ENCODE data around the gene DOK6. TPM values are rescaled to one million over a fixed set of nuclear protein-coding genes. Genes with fewer than 3 reads are reported as not detected.

Gene DOK6
- total and polyA plus RNA-seq, 5 experiments from 2014 or later = 0.02 to 0.12 (median 0.06) TPM; not detected in 2

DNA sequence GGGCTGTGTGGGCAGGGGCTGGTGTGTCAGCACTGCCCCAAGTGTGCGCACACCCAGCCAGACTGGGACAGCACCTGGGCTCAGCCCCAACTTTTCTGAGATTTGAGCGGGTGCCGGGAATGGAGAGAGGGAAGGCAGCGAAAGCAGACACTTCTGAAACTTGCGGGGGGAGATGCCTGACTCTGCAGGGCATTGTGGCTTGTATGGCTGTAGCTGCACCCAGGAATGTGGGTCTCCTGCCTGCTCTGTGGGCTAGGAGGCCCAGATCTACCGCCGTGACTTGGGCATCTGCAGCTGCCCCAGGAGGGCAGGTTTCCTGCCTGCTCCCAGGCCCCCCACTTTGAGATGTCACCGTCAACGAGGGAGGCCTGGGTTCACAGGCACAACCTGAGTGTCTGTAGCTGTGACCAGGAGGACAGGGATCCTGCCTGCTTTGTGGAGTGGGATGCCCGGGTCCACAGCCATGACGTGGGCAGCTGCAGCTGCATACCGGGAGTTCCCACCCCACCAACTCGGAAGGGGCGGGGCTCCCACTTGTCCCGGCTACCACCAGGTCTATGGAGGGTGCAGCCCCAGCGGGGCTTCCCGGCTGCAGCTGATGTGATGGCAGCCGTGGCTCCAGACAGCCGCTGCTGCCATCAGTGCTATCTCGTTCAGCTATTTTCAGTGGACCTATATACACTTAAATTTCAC is 95.3 kb downstream of the DOK6 start:
- ATAC-seq = no peak
- DNase-seq = no peak
- peaks cover 0 to 4% (median 0%) of the 10 kb centered on the region in 9 donors for H3K9me3 Mint-ChIP-seq
- H3K4me1 Mint-ChIP-seq = no peaks in the 10 kb centered on the region
- no peak overlapping the region for H3K4me3 Mint-ChIP-seq
- peaks cover 0 to 4% (median 2%) of the 10 kb centered on the region in 3 donors for H3K36me3 Mint-ChIP-seq
- no peak overlapping the region for H3K27ac Mint-ChIP-seq
- POLR2A ChIA-PET = no interaction called here
- peaks cover 0 to 6% (median 1%) of the 10 kb centered on the region in 5 donors for H3K27me3 Mint-ChIP-seq

DNA sequence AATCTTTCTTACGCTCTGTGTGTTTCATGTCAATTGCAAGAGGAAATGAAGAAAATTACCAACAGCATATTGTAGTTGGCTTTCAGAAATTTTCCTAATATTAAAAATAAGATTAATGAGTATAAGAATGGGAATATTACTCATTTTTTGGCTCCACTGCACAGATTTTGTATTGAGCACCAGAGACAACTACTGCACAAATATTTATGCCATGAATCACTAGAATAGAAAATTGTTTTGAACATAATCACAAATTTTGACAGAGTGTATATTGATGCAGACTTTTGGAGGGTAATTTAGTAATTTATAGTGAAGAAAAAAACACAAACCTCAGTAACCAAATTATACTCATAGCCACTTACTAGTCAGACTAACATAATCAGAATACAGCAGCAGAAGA is 118.3 kb downstream of the DOK6 start:
- POLR2A ChIA-PET = no interaction called here
- Mint-ChIP-seq H3K36me3 (no peaks in the 10 kb centered on the region), H3K27ac (no peak overlapping the region), H3K9me3 (no peaks in the 10 kb centered on the region), H3K4me1 (no peaks in the 10 kb centered on the region), H3K27me3 (peaks cover 0 to 1% (median 1%) of the 10 kb centered on the region in 5 donors), H3K4me3 (no peak overlapping the region)
- DNase-seq (no peak), ATAC-seq (no peak)

DNA sequence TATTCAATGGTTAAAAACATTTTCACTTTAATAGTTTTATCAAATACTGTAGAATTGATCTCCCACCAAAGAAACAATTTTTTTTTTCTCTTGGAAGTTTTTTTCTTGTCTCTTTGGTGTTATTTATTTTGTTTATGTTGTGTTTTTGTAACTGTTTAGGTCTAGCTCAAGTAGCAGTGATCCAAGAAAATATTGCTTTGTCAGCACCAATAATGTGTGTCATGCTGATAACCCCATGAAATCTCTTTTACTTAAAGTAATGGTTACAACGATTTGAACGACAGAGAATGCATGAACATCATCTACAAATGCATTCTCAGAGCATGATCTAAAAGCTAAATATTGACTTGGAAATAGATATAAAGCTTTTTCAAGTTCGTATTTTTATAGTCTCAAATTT is 122.9 kb downstream of the DOK6 start:
- no peak for DNase-seq
- Mint-ChIP-seq H3K27ac (no peak overlapping the region), H3K9me3 (no peaks in the 10 kb centered on the region), H3K4me1 (no peaks in the 10 kb centered on the region), H3K36me3 (no peaks in the 10 kb centered on the region), H3K27me3 (peaks cover 0 to 6% (median 0%) of the 10 kb centered on the region in 5 donors), H3K4me3 (no peak overlapping the region)
- ATAC-seq = no peak
- POLR2A ChIA-PET = no interaction called here

DNA sequence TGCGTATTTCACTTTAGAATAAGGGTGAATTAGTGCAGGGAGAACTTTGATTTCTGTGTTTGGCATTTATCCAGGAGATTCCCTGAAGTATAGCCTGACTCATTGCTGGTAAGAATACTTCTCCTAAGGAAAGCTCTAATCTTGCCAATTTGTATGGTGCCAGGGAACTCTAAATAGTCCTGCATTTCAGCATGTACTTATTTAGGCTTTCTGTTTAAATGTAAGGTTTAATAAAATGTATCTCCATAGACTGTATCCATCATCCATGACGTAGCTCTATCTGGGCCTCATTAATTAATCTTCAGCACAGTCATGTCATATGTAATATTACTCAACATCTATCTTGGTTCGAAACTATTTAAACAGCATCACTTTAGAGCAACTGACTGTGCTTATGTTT is 127.7 kb downstream of the DOK6 start:
- POLR2A ChIA-PET = no interaction called here
- peaks cover 0 to 3% (median 0%) of the 10 kb centered on the region in 9 donors for H3K9me3 Mint-ChIP-seq
- H3K36me3 Mint-ChIP-seq = no peaks in the 10 kb centered on the region
- no peaks in the 10 kb centered on the region for H3K4me1 Mint-ChIP-seq
- no peak overlapping the region for H3K27ac Mint-ChIP-seq
- peaks cover 0 to 6% (median 0%) of the 10 kb centered on the region in 5 donors for H3K27me3 Mint-ChIP-seq
- no peak for ATAC-seq
- no peak overlapping the region for H3K4me3 Mint-ChIP-seq
- DNase-seq = no peak

DNA sequence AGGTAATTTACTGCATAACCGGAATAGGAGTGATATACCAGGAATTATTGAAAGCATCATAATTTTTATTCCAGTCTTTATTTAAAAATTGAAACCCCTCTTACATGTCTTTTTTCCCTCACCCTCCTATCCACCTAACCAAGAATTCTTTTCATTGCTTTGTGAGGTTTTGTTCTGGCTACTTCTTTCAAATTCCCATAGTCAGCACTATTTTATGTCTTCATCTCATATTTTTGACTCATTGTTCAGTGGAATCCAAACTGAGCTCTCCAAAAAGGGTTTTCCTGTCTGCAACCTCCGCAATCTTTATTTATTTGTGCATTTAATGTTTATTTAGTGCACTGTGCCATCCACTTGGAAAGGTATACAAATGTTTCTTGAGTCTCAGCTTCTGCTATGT is 128.5 kb downstream of the DOK6 start:
- H3K27me3 Mint-ChIP-seq = peaks cover 0 to 6% (median 0%) of the 10 kb centered on the region in 5 donors
- no peaks in the 10 kb centered on the region for H3K4me1 Mint-ChIP-seq
- DNase-seq (no peak), ATAC-seq (no peak)
- no peaks in the 10 kb centered on the region for H3K36me3 Mint-ChIP-seq
- no peak overlapping the region for H3K27ac Mint-ChIP-seq
- POLR2A ChIA-PET = no interaction called here
- H3K9me3 Mint-ChIP-seq = peaks cover 0 to 3% (median 0%) of the 10 kb centered on the region in 9 donors
- H3K4me3 Mint-ChIP-seq = no peak overlapping the region

DNA sequence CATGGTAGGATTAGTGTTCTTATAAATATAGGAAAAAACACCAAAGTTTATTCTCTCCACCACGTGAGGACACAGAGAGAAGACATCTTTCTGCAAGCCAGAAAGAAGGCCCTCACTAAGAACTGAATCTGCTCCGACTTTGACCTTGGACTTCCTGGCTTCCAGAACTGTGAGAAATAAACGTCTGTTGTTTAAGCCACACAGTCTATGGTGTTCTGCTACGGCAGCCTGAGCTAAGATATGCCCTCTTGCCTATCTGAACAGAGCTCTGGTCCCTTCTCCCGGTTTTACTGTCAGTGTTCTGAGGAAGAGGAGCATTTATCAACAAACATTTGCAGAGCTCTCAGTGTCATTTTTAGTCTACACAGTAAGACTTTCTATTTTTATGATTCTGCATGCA is 131.3 kb downstream of the DOK6 start:
- POLR2A ChIA-PET = no interaction called here
- no peak overlapping the region for H3K4me3 Mint-ChIP-seq
- no peaks in the 10 kb centered on the region for H3K4me1 Mint-ChIP-seq
- peaks cover 0 to 4% (median 0%) of the 10 kb centered on the region in 5 donors for H3K27me3 Mint-ChIP-seq
- ATAC-seq = no peak
- no peaks in the 10 kb centered on the region for H3K36me3 Mint-ChIP-seq
- peaks cover 0 to 3% (median 0%) of the 10 kb centered on the region in 9 donors for H3K9me3 Mint-ChIP-seq
- no peak for DNase-seq
- H3K27ac Mint-ChIP-seq = no peak overlapping the region

DNA sequence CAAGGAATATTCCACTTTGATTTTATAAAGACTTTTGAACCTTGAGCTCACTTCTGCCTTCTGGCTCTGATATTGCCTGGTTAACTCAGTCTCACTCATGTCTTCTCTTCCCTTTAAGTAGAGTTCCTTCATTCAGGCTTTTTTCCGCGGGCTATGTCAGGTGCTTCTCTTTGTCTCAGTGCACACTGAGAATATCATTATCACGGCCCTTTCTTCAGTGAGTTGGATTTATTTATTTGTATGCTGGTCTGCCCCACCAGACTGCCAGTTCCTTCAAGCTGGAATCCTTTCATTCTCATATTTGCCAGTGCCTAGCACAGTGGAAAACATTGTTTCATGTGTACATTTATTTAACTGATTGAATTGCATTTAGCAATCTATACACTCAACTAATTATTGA is 136.5 kb downstream of the DOK6 start:
- Mint-ChIP-seq H3K36me3 (no peaks in the 10 kb centered on the region), H3K27ac (no peak overlapping the region), H3K4me3 (no peak overlapping the region), H3K9me3 (no peaks in the 10 kb centered on the region), H3K4me1 (no peaks in the 10 kb centered on the region), H3K27me3 (peaks cover 1 to 13% (median 8%) of the 10 kb centered on the region in 5 donors)
- ATAC-seq (no peak), DNase-seq (no peak)
- POLR2A ChIA-PET = no interaction called here

DNA sequence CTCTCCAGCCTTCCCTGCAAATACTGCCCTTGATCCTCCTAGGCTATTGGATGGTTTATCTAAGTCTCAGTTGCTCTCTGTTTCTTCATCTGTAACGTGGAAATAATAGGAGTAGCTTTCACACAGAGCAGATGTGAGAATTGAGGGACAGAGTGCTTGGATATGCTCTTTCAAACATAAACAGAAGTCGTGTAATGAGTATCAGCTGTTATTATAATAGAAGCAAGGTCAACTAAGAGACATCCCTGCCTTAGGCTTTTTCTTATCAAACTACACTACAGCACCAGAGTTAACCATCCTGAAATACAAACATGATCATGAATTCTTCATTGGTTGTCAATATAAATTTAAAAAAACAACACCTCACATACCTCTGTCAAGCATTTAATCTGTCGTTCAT is 138.2 kb downstream of the DOK6 start:
- no peak for ATAC-seq
- H3K4me1 Mint-ChIP-seq = no peaks in the 10 kb centered on the region
- H3K4me3 Mint-ChIP-seq = no peak overlapping the region
- POLR2A ChIA-PET = no interaction called here
- no peak for DNase-seq
- no peaks in the 10 kb centered on the region for H3K9me3 Mint-ChIP-seq
- no peaks in the 10 kb centered on the region for H3K36me3 Mint-ChIP-seq
- H3K27me3 Mint-ChIP-seq = peaks cover 4 to 15% (median 9%) of the 10 kb centered on the region in 5 donors
- H3K27ac Mint-ChIP-seq = no peak overlapping the region

DNA sequence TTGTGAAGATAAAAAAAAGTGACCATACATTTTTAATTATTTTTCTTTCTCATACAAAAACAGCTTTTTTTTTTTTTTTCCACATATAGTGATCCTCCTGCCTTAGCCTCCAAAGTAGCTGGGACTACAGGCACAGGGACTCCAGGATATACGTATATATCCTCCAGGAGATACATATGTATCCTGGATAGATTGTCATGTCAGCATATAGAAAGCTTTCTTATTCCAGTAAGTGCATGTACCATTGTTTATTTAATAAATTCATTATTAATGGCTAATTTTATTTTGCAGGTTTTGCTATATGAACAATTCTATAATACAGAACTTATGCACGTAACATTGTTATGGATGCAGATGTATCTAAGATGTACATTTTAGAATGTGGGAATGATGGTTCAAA is 138.7 kb downstream of the DOK6 start:
- no peak overlapping the region for H3K27ac Mint-ChIP-seq
- H3K4me1 Mint-ChIP-seq = no peaks in the 10 kb centered on the region
- peaks cover 5 to 16% (median 12%) of the 10 kb centered on the region in 5 donors for H3K27me3 Mint-ChIP-seq
- POLR2A ChIA-PET = no interaction called here
- no peak for ATAC-seq
- no peak for DNase-seq
- no peak overlapping the region for H3K4me3 Mint-ChIP-seq
- H3K36me3 Mint-ChIP-seq = no peaks in the 10 kb centered on the region
- no peaks in the 10 kb centered on the region for H3K9me3 Mint-ChIP-seq

DNA sequence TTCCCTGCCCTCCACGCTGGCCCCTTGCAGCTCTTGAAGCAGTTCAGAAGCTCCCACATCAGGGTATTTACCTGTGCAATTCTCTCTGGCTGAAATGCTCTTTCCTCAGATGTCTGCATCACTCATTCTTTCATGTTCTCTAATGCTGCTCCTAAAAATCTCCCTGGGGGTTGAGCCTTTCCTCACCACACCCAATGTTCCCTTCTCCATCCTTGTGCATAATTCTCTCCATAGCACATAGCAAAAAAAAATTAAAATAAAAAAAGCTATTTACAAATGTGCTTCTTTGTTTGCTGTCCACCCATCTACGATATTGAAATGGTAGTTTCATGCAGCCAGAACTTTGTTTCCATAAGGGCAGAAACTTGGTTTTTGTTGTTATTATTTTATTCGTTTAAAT is 155.5 kb downstream of the DOK6 start:
- no peak overlapping the region for H3K4me3 Mint-ChIP-seq
- H3K27ac Mint-ChIP-seq = no peak overlapping the region
- no peaks in the 10 kb centered on the region for H3K36me3 Mint-ChIP-seq
- no peaks in the 10 kb centered on the region for H3K4me1 Mint-ChIP-seq
- peaks cover 2 to 15% (median 5%) of the 10 kb centered on the region in 5 donors for H3K27me3 Mint-ChIP-seq
- DNase-seq = no peak
- peaks cover 0 to 6% (median 0%) of the 10 kb centered on the region in 9 donors for H3K9me3 Mint-ChIP-seq
- ATAC-seq = no peak
- POLR2A ChIA-PET = no interaction called here

DNA sequence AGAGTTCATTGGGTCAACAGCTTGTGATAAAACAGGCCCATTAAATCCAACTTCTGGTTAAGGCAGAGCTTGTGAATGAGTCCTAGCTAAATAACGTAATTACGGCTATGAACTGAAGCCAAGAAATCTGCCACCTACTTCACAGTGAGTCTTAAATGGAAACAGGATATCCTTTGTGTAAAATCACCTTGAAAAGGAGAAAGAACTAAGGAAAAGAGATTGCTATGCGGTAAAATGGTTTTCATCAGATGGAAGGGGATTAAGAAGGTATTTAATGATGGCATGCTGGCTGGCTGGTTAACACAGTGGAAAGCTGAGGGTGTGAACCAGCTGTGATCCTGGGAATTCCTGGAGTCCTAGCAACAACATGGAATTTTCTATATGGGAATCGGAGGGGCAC is 156.6 kb downstream of the DOK6 start:
- Mint-ChIP-seq H3K4me1 (no peaks in the 10 kb centered on the region), H3K27ac (no peak overlapping the region), H3K36me3 (no peaks in the 10 kb centered on the region), H3K4me3 (no peak overlapping the region), H3K9me3 (peaks cover 0 to 12% (median 0%) of the 10 kb centered on the region in 9 donors), H3K27me3 (peaks cover 2 to 15% (median 5%) of the 10 kb centered on the region in 5 donors)
- ATAC-seq (no peak), DNase-seq (no peak)
- POLR2A ChIA-PET = no interaction called here

DNA sequence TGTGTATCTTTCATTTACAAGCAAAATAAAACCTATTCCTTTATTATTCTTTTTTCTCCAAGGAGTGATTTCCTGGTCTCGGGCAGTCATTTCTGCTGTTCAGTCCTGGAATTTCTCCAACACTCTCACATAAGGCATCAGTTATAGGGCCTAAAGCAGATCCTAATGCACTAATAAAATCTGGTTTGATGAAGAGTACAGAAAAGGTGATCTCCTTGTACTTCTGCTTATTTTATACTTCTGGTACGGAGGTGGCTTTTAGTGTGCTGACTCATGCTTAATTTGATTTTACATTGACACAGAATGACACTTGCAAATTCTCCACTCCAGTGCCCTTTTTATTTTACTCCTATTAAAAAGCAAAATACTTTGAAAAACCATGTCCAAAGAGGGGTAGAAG is 157.4 kb downstream of the DOK6 start:
- DNase-seq (no peak), ATAC-seq (no peak)
- Mint-ChIP-seq H3K27me3 (peaks cover 2 to 15% (median 5%) of the 10 kb centered on the region in 5 donors), H3K36me3 (no peaks in the 10 kb centered on the region), H3K9me3 (peaks cover 0 to 13% (median 2%) of the 10 kb centered on the region in 9 donors), H3K4me1 (no peaks in the 10 kb centered on the region), H3K27ac (no peak overlapping the region), H3K4me3 (no peak overlapping the region)
- POLR2A ChIA-PET = no interaction called here

DNA sequence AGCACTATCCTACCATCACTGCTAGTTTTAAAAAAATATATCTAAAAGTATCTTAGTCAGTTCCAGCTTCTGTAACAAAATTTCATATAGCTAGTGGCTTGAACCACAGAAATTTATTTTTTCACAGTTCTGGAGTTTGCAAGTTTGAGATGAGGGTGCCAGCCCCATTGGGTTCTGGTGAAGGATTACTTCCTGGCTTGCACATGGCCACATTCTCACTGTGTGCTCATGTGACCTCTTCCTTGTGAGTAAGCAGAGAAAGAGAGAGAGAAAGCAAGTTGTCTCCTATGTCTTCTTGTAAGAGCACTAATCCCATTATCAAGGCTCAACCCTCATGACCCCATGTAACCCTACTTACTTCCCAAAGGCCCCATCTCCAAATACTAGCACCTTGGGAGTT is 158.9 kb downstream of the DOK6 start:
- no peaks in the 10 kb centered on the region for H3K36me3 Mint-ChIP-seq
- no peak for ATAC-seq
- no peak for DNase-seq
- POLR2A ChIA-PET = no interaction called here
- H3K27ac Mint-ChIP-seq = no peak overlapping the region
- peaks cover 2 to 15% (median 5%) of the 10 kb centered on the region in 5 donors for H3K27me3 Mint-ChIP-seq
- no peaks in the 10 kb centered on the region for H3K4me1 Mint-ChIP-seq
- no peak overlapping the region for H3K4me3 Mint-ChIP-seq
- peaks cover 0 to 13% (median 2%) of the 10 kb centered on the region in 9 donors for H3K9me3 Mint-ChIP-seq

DNA sequence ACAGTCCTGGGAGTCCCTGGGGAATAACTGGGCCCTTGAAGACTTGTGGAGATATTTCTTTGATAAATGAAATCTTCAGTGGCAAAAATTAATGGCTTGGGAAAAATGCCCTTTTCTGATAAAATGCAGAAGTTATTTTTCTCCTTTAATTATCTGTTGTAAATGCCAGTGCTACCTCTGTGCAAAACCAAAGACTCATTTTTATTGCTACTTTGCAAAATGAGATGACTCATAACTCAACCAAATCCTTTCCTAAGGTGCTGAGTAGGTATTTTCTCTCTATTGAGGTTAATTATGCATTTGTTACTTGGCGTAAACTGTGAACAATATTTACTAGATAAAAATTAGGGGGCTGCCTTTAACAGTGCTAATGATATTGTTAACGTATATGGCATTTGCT is 163.9 kb downstream of the DOK6 start:
- Mint-ChIP-seq H3K9me3 (peaks cover 3 to 31% (median 14%) of the 10 kb centered on the region in 9 donors), H3K4me1 (no peaks in the 10 kb centered on the region), H3K4me3 (no peak overlapping the region), H3K27ac (no peak overlapping the region), H3K36me3 (peaks cover 4 to 12% (median 4%) of the 10 kb centered on the region in 3 donors), H3K27me3 (peaks cover 2 to 8% (median 7%) of the 10 kb centered on the region in 5 donors)
- no peak for ATAC-seq
- DNase-seq = no peak
- POLR2A ChIA-PET = no interaction called here

All from naive thymus-derived CD8-positive, alpha-beta T cell (primary cell).